Daoy (cell line): Measurements from ENCODE around the gene ANGEL1. TPM values are rescaled to one million over a fixed set of nuclear protein-coding genes. Genes with fewer than 3 reads are reported as not detected.

Experiments
- DNase-seq: peaks from one replicate; pipeline ENCODE4 v3.0.0-alpha.2; 2015; ENCODE audit warnings: low read depth
- total RNA-seq: library from RNA; depleted of rRNA; stranded (reverse); fragments of >200 nt; shearing (Covaris generic); gene quantifications from 2 replicates; pipeline ENCODE4 v1.2.3, GENCODE V29; 2014

ANGEL1 gene
- total RNA-seq, 1 experiment from 2014 or later = 7.4 TPM

GRCh38 chr14:76814726-76815645 lies 2.3 kb upstream of the ANGEL1 start:
- DNase-seq = no peak

DNA sequence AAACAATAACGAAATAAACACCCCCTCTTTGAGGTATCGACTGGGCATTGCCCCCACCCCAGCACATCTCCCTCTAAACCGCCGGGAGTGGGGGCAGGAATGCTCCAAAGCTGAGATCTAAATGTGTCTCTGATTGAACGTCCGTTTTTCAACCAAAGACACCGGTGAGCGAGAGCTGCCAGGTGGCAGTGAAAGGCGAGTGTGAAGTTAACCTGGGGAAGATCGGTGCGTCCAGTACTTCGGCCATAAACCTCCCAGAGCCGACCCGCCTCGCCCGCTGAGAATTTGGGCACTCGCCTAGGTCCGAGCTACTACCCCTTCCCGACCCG lies 625 bp downstream of the ANGEL1 start:
- peak; percentile 28 for DNase-seq

DNA sequence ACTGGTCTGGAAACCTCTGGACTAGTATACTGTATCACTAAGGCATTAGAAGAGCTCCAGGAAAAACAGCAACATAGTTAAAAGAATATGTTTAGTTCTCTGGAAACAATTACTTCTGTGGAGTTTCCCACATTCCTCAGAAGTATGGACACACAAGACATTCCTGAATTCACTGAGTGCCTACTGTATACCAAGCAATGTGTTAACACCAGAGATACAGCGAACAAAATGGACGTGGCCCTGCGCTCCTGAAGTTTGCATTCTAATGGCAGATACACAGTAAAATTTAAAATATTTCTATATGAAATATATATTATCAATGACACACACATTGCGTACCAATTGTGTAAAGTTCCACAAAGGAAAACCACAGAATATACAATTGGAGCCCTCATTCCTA lies 1.1 kb downstream of the ANGEL1 start:
- DNase-seq = no peak

- DNase-seq = peak; percentile 36
These were observed 1.7 kb downstream of the ANGEL1 start for GRCh38 chr14:76810953-76811400.

DNA sequence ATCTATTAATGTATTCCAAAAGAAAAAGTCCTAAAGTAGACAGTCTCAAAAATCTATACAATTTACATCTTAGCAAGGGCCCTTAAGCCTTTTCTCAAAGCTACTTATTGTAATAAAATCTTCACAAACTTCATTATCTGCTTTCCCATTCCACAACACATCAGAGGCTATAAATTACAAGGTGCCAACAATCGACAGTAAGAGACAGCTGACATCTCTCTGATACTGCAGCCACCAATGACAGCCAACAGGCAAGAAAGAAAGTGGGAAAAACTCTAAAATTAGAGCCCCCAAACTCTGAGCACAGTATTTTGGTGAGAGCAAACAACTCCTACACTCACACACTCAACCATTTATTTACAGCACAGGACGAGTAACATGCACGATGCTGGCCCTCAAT lies 2.2 kb downstream of the ANGEL1 start:
- DNase-seq = no peak

DNA sequence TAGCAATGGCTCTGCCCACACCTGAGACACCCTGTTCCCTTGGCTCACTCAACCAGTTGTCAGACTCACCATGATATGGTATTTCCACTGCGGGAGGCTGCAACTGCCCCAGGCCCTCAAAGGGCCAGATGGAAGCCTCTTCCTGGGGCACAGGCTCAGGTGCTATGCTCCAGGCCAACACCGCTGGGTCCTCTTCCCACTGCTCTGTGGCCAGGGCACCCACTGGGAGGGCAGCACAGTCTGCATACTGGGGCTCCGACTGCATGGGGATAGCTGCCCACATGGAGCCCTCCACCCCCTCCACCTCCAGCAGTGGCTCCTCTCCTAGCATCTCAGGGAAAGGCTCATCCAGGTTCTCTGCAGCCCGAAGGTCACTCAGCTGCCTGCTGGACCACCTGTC lies 3.7 kb downstream of the ANGEL1 start:
- DNase-seq = no peak

DNA sequence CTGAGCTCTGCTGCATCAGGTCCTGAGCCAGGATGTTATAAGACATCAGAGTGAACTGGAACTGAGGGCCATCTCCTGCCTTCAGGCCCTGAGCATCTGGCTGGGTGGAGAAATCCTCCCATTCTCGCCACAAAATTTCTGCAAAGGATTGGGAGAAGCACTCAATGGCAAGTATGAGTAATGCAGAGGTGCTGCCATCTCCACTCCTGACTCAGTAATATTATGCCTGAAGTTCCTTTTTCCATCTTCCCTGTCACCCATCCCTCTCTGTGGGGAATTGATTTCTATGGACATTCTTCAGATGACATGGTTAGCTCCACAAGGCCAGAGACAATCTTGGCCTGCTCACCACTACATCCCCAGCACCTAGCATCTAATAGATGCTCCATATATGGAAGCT lies 4.7 kb downstream of the ANGEL1 start:
- DNase-seq = no peak

- DNase-seq = no peak
These were observed 6.2 kb downstream of the ANGEL1 start for GRCh38 chr14:76806446-76806845.

DNA sequence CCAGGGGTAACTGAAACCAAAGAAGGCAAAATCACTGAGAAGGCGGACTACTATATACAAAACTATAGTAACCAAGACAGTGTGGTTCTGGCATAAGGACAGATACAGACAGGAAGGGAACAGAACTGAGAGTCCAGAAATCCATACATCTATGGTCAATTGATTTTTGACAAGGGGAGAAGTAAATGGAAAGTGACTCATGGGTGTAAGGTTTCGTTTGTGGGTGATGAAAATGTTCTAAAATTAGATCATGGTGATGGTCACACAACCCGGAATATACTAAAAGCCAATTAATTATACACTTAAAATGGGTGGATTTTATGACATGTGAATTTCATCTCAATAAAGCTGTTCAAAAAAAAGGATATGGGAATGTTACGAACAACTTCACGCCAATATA lies 18.7 kb downstream of the ANGEL1 start:
- no peak for DNase-seq

GRCh38 chr14:76793324-76793723 lies 19.4 kb downstream of the ANGEL1 start:
- DNase-seq = no peak

- DNase-seq = no peak
These were observed 20.3 kb downstream of the ANGEL1 start for GRCh38 chr14:76792422-76792821.

- DNase-seq = no peak
These were observed 26.1 kb downstream of the ANGEL1 start for GRCh38 chr14:76786601-76787000.

- peak; percentile 88 for DNase-seq
These were observed 27.8 kb downstream of the ANGEL1 start for GRCh38 chr14:76784881-76785280.

- DNase-seq = no peak
These were observed 28.3 kb downstream of the ANGEL1 start for GRCh38 chr14:76784266-76784874.

DNA sequence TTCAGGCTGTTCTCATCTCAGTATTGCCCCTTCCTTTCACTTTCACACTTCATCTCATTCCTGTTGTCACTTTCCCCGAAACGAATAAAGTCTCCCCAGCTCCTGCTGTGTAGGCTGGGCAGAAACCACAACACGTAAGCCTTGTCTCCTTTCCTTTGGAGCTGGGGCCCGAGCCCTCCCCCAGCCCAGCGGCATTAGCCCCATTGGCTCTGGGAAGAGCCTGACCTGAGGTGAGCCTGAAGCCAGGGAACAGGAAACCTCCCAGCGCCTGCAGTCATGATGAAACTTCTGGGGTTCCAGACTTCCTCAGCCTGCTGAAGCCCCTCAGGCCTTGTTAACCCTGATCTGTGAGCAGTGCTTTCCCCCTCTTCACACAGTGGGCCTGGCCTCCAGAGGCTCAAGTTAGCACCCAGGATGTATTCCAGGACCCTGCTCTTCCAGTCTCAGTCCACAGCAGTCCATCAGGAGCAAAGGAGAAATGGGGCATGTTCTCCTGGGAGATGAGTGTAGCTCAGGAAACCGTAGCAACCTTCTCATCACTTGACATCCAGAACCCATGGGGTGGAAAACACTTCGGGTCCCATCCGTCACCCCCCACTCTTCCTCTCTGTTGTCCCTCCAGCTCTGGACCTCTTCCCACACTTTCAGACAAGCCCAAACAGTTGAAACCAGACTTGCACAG lies 29.7 kb downstream of the ANGEL1 start:
- no peak for DNase-seq

GRCh38 chr14:76782115-76782884 lies 30.4 kb downstream of the ANGEL1 start:
- no peak for DNase-seq

DNA sequence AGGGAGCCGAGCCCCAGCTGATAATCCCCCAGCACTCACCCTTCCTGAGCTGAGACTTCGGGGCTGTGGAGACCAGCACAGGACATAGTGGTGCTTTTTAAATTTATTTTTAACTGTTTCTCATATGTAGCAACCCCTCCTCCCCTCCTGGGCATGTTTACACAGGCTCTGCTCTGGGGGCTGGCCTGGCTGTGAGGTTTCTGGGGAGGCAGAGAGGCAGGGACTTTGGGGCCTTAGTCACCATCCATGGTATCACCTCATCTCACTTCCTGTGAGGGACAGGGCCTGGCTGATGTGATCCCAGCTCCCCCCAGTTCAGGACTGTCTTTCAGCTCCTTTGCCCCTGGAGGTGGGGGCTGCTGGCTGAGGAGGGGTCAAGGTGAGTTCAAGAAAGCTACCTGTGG lies 31.0 kb downstream of the ANGEL1 start:
- no peak for DNase-seq

GRCh38 chr14:76780875-76781647 lies 31.6 kb downstream of the ANGEL1 start:
- no peak for DNase-seq

DNA sequence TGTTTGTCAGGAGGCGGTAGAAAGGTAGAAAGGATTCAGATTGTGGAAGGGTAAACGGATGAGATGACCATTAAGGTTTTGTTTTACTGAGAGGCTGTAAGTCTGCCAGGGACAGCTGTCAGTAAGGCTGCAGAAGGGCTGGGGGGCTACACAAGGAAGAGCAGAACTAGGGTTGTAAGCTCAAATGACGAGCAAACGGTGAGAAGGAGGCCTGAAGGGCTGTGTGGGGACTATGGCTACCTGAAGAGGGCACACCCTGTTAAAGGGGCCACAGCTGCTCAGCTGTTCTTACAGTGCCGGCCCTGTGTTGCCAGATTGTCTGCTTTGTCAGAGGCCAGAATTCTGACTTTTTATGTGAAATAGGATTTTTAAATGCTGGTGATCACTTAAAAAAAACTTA lies 32.3 kb downstream of the ANGEL1 start:
- DNase-seq = no peak

GRCh38 chr14:76780058-76780345 lies 32.7 kb downstream of the ANGEL1 start:
- DNase-seq = no peak
